Fibroblast of lung (primary cell): ENCODE data around the gene NRSN2. TPM values are rescaled to one million over a fixed set of nuclear protein-coding genes. Genes with fewer than 3 reads are reported as not detected.
A peak's percentile ranks its signal among the peaks of the same experiment; 100 is the strongest.

Source experiments
- DNase-seq, 2 donors: peaks; one replicate each; pipeline versions ENCODE4 v3.0.0 to v3.0.0-alpha.2; 2010; ENCODE audit warnings: low read depth in 2 of 2
- H2AFZ ChIP-seq: 2 replicates; pipeline ENCODE4 v1.5.1; 2012; ENCODE audit warnings: low read length, control low read depth, inconsistent platforms
- H3K27ac ChIP-seq: 2 replicates; pipeline ENCODE4 v1.5.1; 2011; ENCODE audit warnings: low read length, control low read depth; ENCODE audit not compliant: insufficient read depth
- H3K27me3 ChIP-seq: 2 replicates; pipeline ENCODE4 v1.5.1; 2011; ENCODE audit warnings: mild to moderate bottlenecking, low read length; ENCODE audit not compliant: control insufficient read depth, insufficient read depth
- H3K36me3 ChIP-seq: 2 replicates; pipeline ENCODE4 v1.5.1; 2011; ENCODE audit warnings: low read length; ENCODE audit not compliant: control insufficient read depth, insufficient read depth
- H3K4me1 ChIP-seq: 2 replicates; pipeline ENCODE4 v1.5.1; 2011; ENCODE audit warnings: low read length; ENCODE audit not compliant: control insufficient read depth, insufficient read depth; ENCODE audit errors: extremely low read depth
- H3K4me2 ChIP-seq: 2 replicates; pipeline ENCODE4 v1.5.1; 2011; ENCODE audit warnings: low read length, control low read depth; ENCODE audit not compliant: insufficient read depth; ENCODE audit errors: extremely low read depth
- H3K4me3 ChIP-seq, 4 experiments: fragments of 200-600 bp in 1 of 4; sonication (generic) in 1 of 4; replicated peaks in 1 of 4; 2 replicates each; pipeline ENCODE4 v1.5.1; 2011 to 2016; ENCODE audit warnings: low read length in 4 of 4, low read depth in 3 of 4, mild to moderate bottlenecking in 3 of 4, control low read depth in 2 of 4, inconsistent platforms in 1 of 4, mixed read lengths in 1 of 4; ENCODE audit not compliant: insufficient read depth in 1 of 4; ENCODE audit errors: control extremely low read depth in 1 of 4
- H3K79me2 ChIP-seq: 2 replicates; pipeline ENCODE4 v1.5.1; 2012; ENCODE audit warnings: mild to moderate bottlenecking, low read length, inconsistent platforms; ENCODE audit not compliant: control insufficient read depth, insufficient read depth
- H3K9ac ChIP-seq: 2 replicates; pipeline ENCODE4 v1.5.1; 2011; ENCODE audit warnings: mild to moderate bottlenecking, low read length, control low read depth; ENCODE audit not compliant: insufficient read depth
- H3K9me3 ChIP-seq: 2 replicates; pipeline ENCODE4 v1.5.1; 2012; ENCODE audit warnings: low read depth, low read length; ENCODE audit not compliant: control insufficient read depth, insufficient read depth
- H4K20me1 ChIP-seq: 2 replicates; pipeline ENCODE4 v1.5.1; 2011; ENCODE audit warnings: low read length; ENCODE audit not compliant: control insufficient read depth, insufficient read depth; ENCODE audit errors: extremely low read depth
- CTCF ChIP-seq, 2 donors: IDR thresholded peaks in 1 of 2; conservative IDR thresholded peaks in 1 of 2; 1 replicate in 1 of 2; 2 replicates in 1 of 2; pipeline ENCODE4 v1.5.1; 2011 to 2012; ENCODE audit warnings: low read length in 2 of 2, control low read depth in 1 of 2, inconsistent platforms in 1 of 2, low read depth in 1 of 2, mild to moderate bottlenecking in 1 of 2
- EZH2 ChIP-seq: IDR thresholded peaks from 2 replicates; pipeline ENCODE4 v1.5.1; 2012; ENCODE audit warnings: low read length, control low read depth, mild to moderate bottlenecking; ENCODE audit errors: missing control alignments
- polyA plus RNA-seq, 2 donors: library from polyadenylated mRNA; depleted of rRNA in 1 of 2; stranded (reverse) in 1 of 2; unstranded in 1 of 2; fragments of >200 nt; gene quantifications; 2 replicates each; pipeline ENCODE4 v1.2.1, GENCODE V29; 2011 to 2012; ENCODE audit warnings: missing spikeins in 1 of 2
- total RNA-seq: library from RNA; depleted of rRNA; stranded (reverse); fragments of >200 nt; gene quantifications from 2 replicates; pipeline ENCODE4 v1.2.1, GENCODE V29; 2014

NRSN2 gene
- total and polyA plus RNA-seq, 2 donors (not counting 1 experiment from before 2014, with no cell fraction given) = 34.5 to 60.5 TPM

- Histone ChIP-seq H3K79me2 (no peaks in the 10 kb centered on the region), H3K27ac (peak overlapping the region; percentile 38), H3K4me2 (no peak overlapping the region), H3K4me1 (peaks cover 19% of the 10 kb centered on the region), H2AFZ (peak overlapping the region; percentile 17), H3K36me3 (no peaks in the 10 kb centered on the region), H3K9me3 (no peaks in the 10 kb centered on the region), H3K27me3 (no peaks in the 10 kb centered on the region), H3K9ac (no peak overlapping the region), H4K20me1 (no peaks in the 10 kb centered on the region), H3K4me3 (no peak overlapping the region)
- peak; percentile 61 to 90 for DNase-seq
- no peak for TF ChIP-seq EZH2
- TF ChIP-seq CTCF (conservative IDR thresholded peaks at IDR 0.05 in 1 of 2, IDR thresholded peaks at IDR 0.05 in 1 of 2; ENCODE audit: low read depth in 1 of 2, low read length in 2 of 2) = no peak
Observed at GRCh38 chr20:373171-373890, 26.4 kb downstream of the NRSN2 start.

GRCh38 chr20:375265-375889 lies 28.5 kb downstream of the NRSN2 start:
- Histone ChIP-seq H3K9me3 (no peaks in the 10 kb centered on the region), H2AFZ (no peak overlapping the region), H4K20me1 (no peaks in the 10 kb centered on the region), H3K36me3 (no peaks in the 10 kb centered on the region), H3K4me2 (no peak overlapping the region), H3K27me3 (no peaks in the 10 kb centered on the region), H3K27ac (no peak overlapping the region), H3K9ac (no peak overlapping the region), H3K79me2 (no peaks in the 10 kb centered on the region), H3K4me1 (peaks cover 19% of the 10 kb centered on the region), H3K4me3 (no peak overlapping the region)
- TF ChIP-seq CTCF (conservative IDR thresholded peaks at IDR 0.05 in 1 of 2, IDR thresholded peaks at IDR 0.05 in 1 of 2; ENCODE audit: low read depth in 1 of 2, low read length in 2 of 2) = no peak
- no peak for TF ChIP-seq EZH2
- DNase-seq = no peak

GRCh38 chr20:376089-376488 lies 29.2 kb downstream of the NRSN2 start:
- Histone ChIP-seq H3K27ac (no peak overlapping the region), H3K27me3 (no peaks in the 10 kb centered on the region), H3K36me3 (no peaks in the 10 kb centered on the region), H2AFZ (no peak overlapping the region), H3K4me3 (no peak overlapping the region), H3K9me3 (no peaks in the 10 kb centered on the region), H4K20me1 (no peaks in the 10 kb centered on the region), H3K9ac (no peak overlapping the region), H3K4me1 (peaks cover 19% of the 10 kb centered on the region), H3K4me2 (no peak overlapping the region), H3K79me2 (no peaks in the 10 kb centered on the region)
- DNase-seq = no peak
- TF ChIP-seq CTCF (conservative IDR thresholded peaks at IDR 0.05 in 1 of 2, IDR thresholded peaks at IDR 0.05 in 1 of 2; ENCODE audit: low read depth in 1 of 2, low read length in 2 of 2) (no peak), EZH2 (no peak)
